PC-3 (cell line): ENCODE results near the gene CFH. TPM values are rescaled to one million over a fixed set of nuclear protein-coding genes. Genes with fewer than 3 reads are reported as not detected.
"Not testable (repeated sequence)": the region's sequence is repeated elsewhere in the genome, so short reads cannot be mapped to it uniquely, and the experiment has no call there.

Experiments used
- ATAC-seq: fragments of 200-7000 bp; cut with Tn5 transposase; 2 replicates; pipeline ENCODE4 v1.9.1; 2020; ENCODE audit warnings: mild to moderate bottlenecking, moderate library complexity
- BruUV-seq: library from RNA; stranded (reverse); fragments of 400-500 nt; replicated peaks from 2 replicates; lab custom pipeline; 2021; lab: Mats Ljungman, UMichigan
- CTCF ChIA-PET: fragments of 300-600 bp; sonication (Branson Sonifier 250); formaldehyde crosslinking; loops from one replicate; lab custom pipeline; 2022; ENCODE audit warnings: antibody characterized with exemption; lab: Charles Lee
- POLR2A ChIA-PET: fragments of 300-600 bp; sonication (Branson Sonifier 250); formaldehyde crosslinking; loops from one replicate; lab custom pipeline; 2022; ENCODE audit warnings: antibody characterized with exemption; ENCODE audit not compliant: unreplicated experiment; lab: Charles Lee
- DNase-seq: peaks from one replicate; pipeline ENCODE4 v3.0.0-alpha.2; 2015
- H2AFZ ChIP-seq: fragments of 300-600 bp; sonication (generic); 2 replicates; pipeline ENCODE4 v1.6.0; 2016; ENCODE audit warnings: antibody characterized with exemption, low read length
- H3F3A ChIP-seq: fragments of 300-600 bp; sonication (generic); one replicate; pipeline ENCODE4 v1.6.0; 2017; ENCODE audit warnings: antibody characterized with exemption, low read length, control low read depth, mild to moderate bottlenecking; ENCODE audit not compliant: unreplicated experiment
- H3K27ac ChIP-seq: fragments of 300-600 bp; sonication (generic); 2 replicates; pipeline ENCODE4 v1.5.1; 2016; ENCODE audit warnings: mild to moderate bottlenecking, low read length
- H3K27me3 ChIP-seq: fragments of 300-600 bp; sonication (generic); 2 replicates; pipeline ENCODE4 v1.6.1; 2016; ENCODE audit warnings: low read length, mixed read lengths
- H3K36me3 ChIP-seq: fragments of 300-600 bp; sonication (generic); 2 replicates; pipeline ENCODE4 v1.6.1; 2016; ENCODE audit warnings: low read depth, mixed run types, low read length, mixed read lengths
- H3K4me1 ChIP-seq: fragments of 300-600 bp; sonication (generic); 2 replicates; pipeline ENCODE4 v1.5.1; 2016; ENCODE audit warnings: low read length; ENCODE audit not compliant: insufficient read depth
- H3K4me2 ChIP-seq: fragments of 300-600 bp; sonication (generic); 2 replicates; pipeline ENCODE4 v1.6.0; 2016; ENCODE audit warnings: low read length
- H3K4me3 ChIP-seq: fragments of 300-600 bp; sonication (generic); 2 replicates; pipeline ENCODE4 v1.5.1; 2016; ENCODE audit warnings: mild to moderate bottlenecking, low read length, mixed read lengths
- H3K79me2 ChIP-seq: fragments of 300-600 bp; sonication (generic); 2 replicates; pipeline ENCODE4 v1.6.1; 2017; ENCODE audit warnings: low read length, mixed read lengths
- H3K9ac ChIP-seq: fragments of 300-600 bp; sonication (generic); 2 replicates; pipeline ENCODE4 v1.6.0; 2016; ENCODE audit warnings: mild to moderate bottlenecking, low read length
- H3K9me2 ChIP-seq: fragments of 300-600 bp; sonication (generic); replicated peaks from 2 replicates; pipeline ENCODE4 v1.6.1; 2016; ENCODE audit warnings: mixed run types, low read length, mixed read lengths
- H3K9me3 ChIP-seq: fragments of 300-600 bp; sonication (generic); 2 replicates; pipeline ENCODE4 v1.6.1; 2016; ENCODE audit warnings: low read length, mixed read lengths
- H4K20me1 ChIP-seq: fragments of 300-600 bp; sonication (generic); 2 replicates; pipeline ENCODE4 v1.6.1; 2016; ENCODE audit warnings: low read length, mixed read lengths
- EZH2 ChIP-seq: fragments of 300-600 bp; sonication (generic); IDR thresholded peaks from one replicate; pipeline ENCODE4 v1.6.1; 2017; ENCODE audit warnings: antibody characterized with exemption, mild to moderate bottlenecking, low read length; ENCODE audit not compliant: unreplicated experiment
- EZH2phosphoT487 ChIP-seq: fragments of 300-600 bp; sonication (generic); IDR thresholded peaks from 2 replicates; pipeline ENCODE4 v1.6.1; 2018; ENCODE audit warnings: mild to moderate bottlenecking, antibody characterized with exemption, low read length, borderline replicate concordance
- intact Hi-C: fragments of 100-400 bp; cut with micrococcal nuclease; formaldehyde crosslinking; loops from 2 replicates; pipeline ENCODE4 v1.9.0; 2023
- total RNA-seq: library from RNA; depleted of rRNA; stranded (reverse); fragments of >200 nt; gene quantifications from 2 replicates; pipeline ENCODE4 v1.2.3, GENCODE V29; 2014
- TF ChIP-seq, protein P1 (sequence below): fragments of 300-600 bp; sonication (generic); conservative IDR thresholded peaks from 2 replicates; pipeline ENCODE4 v1.5.1; 2017; ENCODE audit warnings: antibody characterized with exemption, low read depth, mild to moderate bottlenecking, low read length

The CFH gene
- total RNA-seq, 1 experiment from 2014 or later = 0.80 TPM

DNA sequence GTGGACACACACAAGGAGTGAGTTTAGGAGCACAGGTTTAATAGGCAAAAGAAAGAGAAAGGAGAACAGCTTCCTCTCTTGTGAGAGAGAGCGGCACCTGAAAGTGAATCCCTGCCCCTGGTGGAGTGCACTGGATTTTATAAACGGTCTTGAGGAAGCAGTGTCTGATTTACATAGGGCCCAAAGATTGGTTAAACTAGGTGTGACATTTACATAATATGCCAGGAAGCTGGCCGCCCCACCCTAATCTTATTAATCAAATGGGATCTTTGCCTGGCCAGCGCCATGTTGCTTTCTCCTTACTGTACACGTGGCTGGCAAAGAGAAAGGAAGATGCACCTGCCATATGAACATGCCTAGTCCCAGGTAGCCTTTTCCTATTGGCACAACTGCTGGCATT, 38.7 kb downstream of the CFH start:
- Histone ChIP-seq H3K4me3 (no peak overlapping the region), H3K79me2 (no peaks in the 10 kb centered on the region), H3K9me3 (no peaks in the 10 kb centered on the region), H3K4me2 (no peak overlapping the region), H3F3A (no peaks in the 10 kb centered on the region), H4K20me1 (no peaks in the 10 kb centered on the region), H3K9me2 (no peaks in the 10 kb centered on the region), H3K27ac (no peak overlapping the region), H3K36me3 (no peaks in the 10 kb centered on the region), H2AFZ (no peak overlapping the region), H3K27me3 (no peaks in the 10 kb centered on the region), H3K9ac (no peak overlapping the region), H3K4me1 (no peaks in the 10 kb centered on the region)
- no TSS peak for BruUV-seq
- no peak for DNase-seq
- ChIA-PET CTCF (no interaction called here), POLR2A (no interaction called here)
- no peak for TF ChIP-seq EZH2
- no peak for TF ChIP-seq EZH2phosphoT487
- TF ChIP-seq, protein P1, sequence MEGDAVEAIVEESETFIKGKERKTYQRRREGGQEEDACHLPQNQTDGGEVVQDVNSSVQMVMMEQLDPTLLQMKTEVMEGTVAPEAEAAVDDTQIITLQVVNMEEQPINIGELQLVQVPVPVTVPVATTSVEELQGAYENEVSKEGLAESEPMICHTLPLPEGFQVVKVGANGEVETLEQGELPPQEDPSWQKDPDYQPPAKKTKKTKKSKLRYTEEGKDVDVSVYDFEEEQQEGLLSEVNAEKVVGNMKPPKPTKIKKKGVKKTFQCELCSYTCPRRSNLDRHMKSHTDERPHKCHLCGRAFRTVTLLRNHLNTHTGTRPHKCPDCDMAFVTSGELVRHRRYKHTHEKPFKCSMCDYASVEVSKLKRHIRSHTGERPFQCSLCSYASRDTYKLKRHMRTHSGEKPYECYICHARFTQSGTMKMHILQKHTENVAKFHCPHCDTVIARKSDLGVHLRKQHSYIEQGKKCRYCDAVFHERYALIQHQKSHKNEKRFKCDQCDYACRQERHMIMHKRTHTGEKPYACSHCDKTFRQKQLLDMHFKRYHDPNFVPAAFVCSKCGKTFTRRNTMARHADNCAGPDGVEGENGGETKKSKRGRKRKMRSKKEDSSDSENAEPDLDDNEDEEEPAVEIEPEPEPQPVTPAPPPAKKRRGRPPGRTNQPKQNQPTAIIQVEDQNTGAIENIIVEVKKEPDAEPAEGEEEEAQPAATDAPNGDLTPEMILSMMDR = no peak
- intact Hi-C loops = no loop called here
- ATAC-seq = no peak

DNA sequence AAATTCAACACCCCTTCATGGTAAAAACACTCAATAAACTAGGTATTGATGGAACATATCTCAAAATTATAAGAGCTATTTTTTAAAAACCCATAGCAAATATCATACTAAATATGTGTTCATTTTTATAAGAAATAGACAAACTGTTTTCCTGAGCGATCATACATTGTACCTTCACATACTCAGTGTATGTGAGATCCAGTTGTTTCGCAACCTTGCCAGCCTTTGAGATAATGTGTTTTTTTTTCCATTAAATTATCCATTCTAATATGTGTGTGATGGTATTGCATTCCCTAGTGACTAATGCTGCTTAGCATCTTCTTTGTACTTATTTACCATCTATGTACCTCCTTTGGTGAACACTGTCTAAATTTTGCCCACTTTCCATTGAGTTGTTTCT, 47.1 kb downstream of the CFH start:
- Histone ChIP-seq H3K4me2 (no peak overlapping the region), H3K27ac (no peak overlapping the region), H3K27me3 (no peaks in the 10 kb centered on the region), H3K9me2 (no peaks in the 10 kb centered on the region), H3K4me1 (no peaks in the 10 kb centered on the region), H3F3A (no peaks in the 10 kb centered on the region), H3K9ac (no peak overlapping the region), H3K4me3 (no peak overlapping the region), H2AFZ (no peak overlapping the region), H4K20me1 (no peaks in the 10 kb centered on the region), H3K79me2 (no peaks in the 10 kb centered on the region), H3K36me3 (no peaks in the 10 kb centered on the region), H3K9me3 (no peaks in the 10 kb centered on the region)
- intact Hi-C loops = no loop called here
- no TSS peak for BruUV-seq
- ChIA-PET CTCF (no interaction called here), POLR2A (no interaction called here)
- DNase-seq (no peak), ATAC-seq (no peak)
- no peak for TF ChIP-seq EZH2phosphoT487
- no peak for TF ChIP-seq EZH2
- TF ChIP-seq, protein P1 = no peak

DNA sequence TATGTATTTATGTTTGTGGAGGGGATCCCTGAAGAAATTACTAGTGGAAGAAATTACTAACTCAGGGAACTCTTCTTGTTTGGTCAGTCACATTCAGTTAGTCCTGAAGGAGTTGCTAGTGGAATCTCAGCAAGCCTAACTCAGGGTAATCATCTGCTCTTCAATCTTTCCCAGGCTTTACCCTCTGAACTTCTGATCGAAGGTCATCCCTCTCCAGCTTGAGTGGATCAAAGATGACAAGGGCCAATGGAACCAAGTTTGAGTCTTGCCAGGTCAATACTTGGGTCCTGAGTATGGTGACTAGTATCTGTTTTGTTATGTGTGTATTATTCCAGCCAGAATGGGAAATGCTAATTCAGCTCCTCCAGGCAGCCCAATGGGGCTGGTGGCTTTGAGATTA, 49.3 kb downstream of the CFH start:
- intact Hi-C loops = no loop called here
- TF ChIP-seq EZH2 = no peak
- TF ChIP-seq EZH2phosphoT487 = no peak
- TF ChIP-seq, protein P1 = no peak
- Histone ChIP-seq H3K9me2 (no peaks in the 10 kb centered on the region), H3K9me3 (no peaks in the 10 kb centered on the region), H3K9ac (no peak overlapping the region), H3K4me1 (no peaks in the 10 kb centered on the region), H3K27ac (no peak overlapping the region), H2AFZ (no peak overlapping the region), H3K36me3 (no peaks in the 10 kb centered on the region), H3F3A (no peaks in the 10 kb centered on the region), H3K79me2 (no peaks in the 10 kb centered on the region), H4K20me1 (no peaks in the 10 kb centered on the region), H3K27me3 (no peaks in the 10 kb centered on the region), H3K4me3 (no peak overlapping the region), H3K4me2 (no peak overlapping the region)
- no peak for ATAC-seq
- BruUV-seq = no TSS peak
- POLR2A ChIA-PET = no interaction called here
- CTCF ChIA-PET = no interaction called here
- no peak for DNase-seq

DNA sequence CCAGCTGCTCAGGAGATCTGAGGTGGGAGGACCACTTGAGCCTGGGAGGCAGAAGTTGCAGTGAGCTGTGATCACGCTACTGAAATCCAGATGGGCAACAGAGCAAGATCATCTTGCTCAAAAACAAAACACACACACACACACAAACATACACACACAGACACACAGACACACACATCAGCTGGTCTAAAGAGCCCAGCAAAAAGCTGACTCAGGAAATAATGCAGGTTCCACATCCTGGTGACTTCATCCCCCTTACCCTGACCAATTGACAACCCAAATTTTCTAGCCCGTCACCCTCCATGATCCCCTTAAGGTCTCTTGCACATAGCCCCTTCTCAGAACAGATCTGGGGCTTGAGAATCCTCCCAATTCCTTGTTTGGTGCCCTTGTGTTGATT, 58.0 kb downstream of the CFH start:
- DNase-seq, ATAC-seq, BruUV-seq, H3K4me2 ChIP-seq, H3K4me3 ChIP-seq, H3K27me3 ChIP-seq, H3K9me2 ChIP-seq, POLR2A ChIA-PET, H4K20me1 ChIP-seq, H3F3A ChIP-seq, H3K36me3 ChIP-seq, CTCF ChIA-PET, H3K9me3 ChIP-seq, H3K4me1 ChIP-seq, H3K9ac ChIP-seq, H2AFZ ChIP-seq, H3K27ac ChIP-seq, H3K79me2 ChIP-seq, intact Hi-C loops: not testable (repeated sequence)
